ENCODE data around the gene DLG2. TPM values are rescaled to one million over a fixed set of nuclear protein-coding genes. Genes with fewer than 3 reads are reported as not detected.

Gene DLG2
- total and polyA plus RNA-seq, 4 experiments from 2014 or later: 0.78 to 2.7 (median 1.9) TPM

DNA sequence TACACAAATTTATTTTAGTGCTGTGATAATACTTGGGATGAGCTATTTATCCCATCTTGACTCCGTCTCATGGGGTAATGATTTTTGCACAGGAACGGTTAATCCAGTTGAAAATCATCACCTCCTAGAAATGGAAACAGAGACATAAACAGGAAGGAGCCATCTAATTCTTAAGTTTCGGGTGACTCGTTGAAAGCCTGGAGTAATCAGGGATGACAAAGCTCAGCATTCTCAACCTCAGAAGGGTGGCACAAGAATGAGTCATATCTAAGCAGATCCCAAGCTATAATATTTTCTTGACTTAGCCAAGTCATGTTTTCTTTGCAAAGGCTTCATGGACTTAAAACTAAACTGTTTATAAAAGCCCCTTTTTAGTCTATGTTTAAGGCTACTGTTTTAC lies 2060.2 kb downstream of the DLG2 start:
- intact Hi-C loops (cut with micrococcal nuclease): no loop called here
- ChIA-PET POLR2A (ENCODE audit: partially characterized antibody) (no interaction called here), CTCF (ENCODE audit: partially characterized antibody) (no interaction called here)
- H3K27ac ChIP-seq (ENCODE audit: low read depth, low read length): no peak overlapping the region
- H3K4me3 ChIP-seq (ENCODE audit: low read length in 2 of 2): no peak overlapping the region
- no peaks in the 10 kb centered on the region for H3K4me1 ChIP-seq (ENCODE audit: insufficient read depth, low read length)
- no peaks in the 10 kb centered on the region for H3K36me3 ChIP-seq (ENCODE audit: insufficient read depth, low read length)
- H3K9me3 ChIP-seq (ENCODE audit: control insufficient read depth in 1 of 2, low read length in 2 of 2): no peaks in the 10 kb centered on the region
- no peak for DNase-seq
- peaks cover 0 to 1% (median 0%) of the 10 kb centered on the region in 8 donors for H3K9me3 Mint-ChIP-seq
- no peak overlapping the region for H3K4me3 Mint-ChIP-seq
- H3K27ac Mint-ChIP-seq: no peak overlapping the region
- peaks cover 2 to 10% of the 10 kb centered on the region in 2 donors for H3K27me3 Mint-ChIP-seq
- no peaks in the 10 kb centered on the region for H3K4me1 Mint-ChIP-seq
- no peaks in the 10 kb centered on the region for H3K36me3 Mint-ChIP-seq
- no peaks in the 10 kb centered on the region for H3K27me3 ChIP-seq (ENCODE audit: insufficient read depth, low read length)

DNA sequence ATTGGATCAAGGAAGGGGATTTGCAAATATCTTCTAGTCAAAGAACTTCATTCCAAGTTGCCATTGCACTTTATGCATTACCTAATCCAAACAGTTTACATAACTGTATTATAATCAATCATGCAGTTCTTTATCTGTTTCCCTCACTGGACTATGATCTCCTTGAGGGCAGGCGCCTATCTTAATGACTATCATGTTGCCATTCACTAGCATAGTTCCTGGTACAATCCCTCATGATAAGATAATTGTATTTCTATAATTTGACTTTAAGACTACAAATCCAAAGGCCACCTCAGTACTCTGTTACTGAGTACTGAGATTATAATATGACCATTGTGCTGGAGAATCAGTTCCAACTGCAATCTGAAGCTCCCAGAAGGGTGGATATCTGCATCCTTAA lies 2062.3 kb downstream of the DLG2 start:
- no peaks in the 10 kb centered on the region for H3K36me3 Mint-ChIP-seq
- intact Hi-C loops (cut with micrococcal nuclease): no loop called here
- no peak overlapping the region for H3K27ac ChIP-seq (ENCODE audit: low read depth, low read length)
- no peaks in the 10 kb centered on the region for H3K4me1 Mint-ChIP-seq
- H3K4me3 ChIP-seq (ENCODE audit: low read length in 2 of 2): no peak overlapping the region
- peaks cover 0 to 3% (median 0%) of the 10 kb centered on the region in 8 donors for H3K9me3 Mint-ChIP-seq
- no peak overlapping the region for H3K27ac Mint-ChIP-seq
- CTCF ChIA-PET (ENCODE audit: partially characterized antibody): no interaction called here
- H3K9me3 ChIP-seq (ENCODE audit: control insufficient read depth in 1 of 2, low read length in 2 of 2): no peaks in the 10 kb centered on the region
- H3K36me3 ChIP-seq (ENCODE audit: insufficient read depth, low read length): no peaks in the 10 kb centered on the region
- POLR2A ChIA-PET (ENCODE audit: partially characterized antibody): no interaction called here
- DNase-seq: no peak
- H3K4me3 Mint-ChIP-seq: no peak overlapping the region
- H3K27me3 Mint-ChIP-seq: peaks cover 2 to 10% of the 10 kb centered on the region in 2 donors
- H3K4me1 ChIP-seq (ENCODE audit: insufficient read depth, low read length): no peaks in the 10 kb centered on the region
- no peaks in the 10 kb centered on the region for H3K27me3 ChIP-seq (ENCODE audit: insufficient read depth, low read length)

DNA sequence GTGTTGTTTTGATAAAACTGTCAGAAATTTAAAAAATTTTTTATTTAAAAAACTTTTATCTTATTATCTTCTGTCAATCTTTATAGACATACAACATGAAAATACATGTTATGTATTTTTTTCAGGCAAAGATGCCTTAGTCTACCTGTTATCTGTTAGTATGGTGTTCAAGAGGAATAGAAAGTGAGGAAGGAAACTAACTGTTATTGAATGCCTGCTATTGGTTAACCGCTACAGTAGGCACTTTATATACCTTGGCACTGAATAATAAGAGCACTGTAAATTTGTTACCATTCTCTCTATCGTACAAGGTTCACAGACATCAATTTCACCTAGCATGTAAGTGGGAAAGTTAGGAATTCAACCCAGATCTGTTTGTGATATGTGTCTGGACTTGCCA lies 2068.9 kb downstream of the DLG2 start:
- CTCF ChIA-PET (ENCODE audit: partially characterized antibody): no interaction called here
- peaks cover 0 to 7% (median 0%) of the 10 kb centered on the region in 8 donors for H3K9me3 Mint-ChIP-seq
- Histone ChIP-seq H3K27ac (ENCODE audit: low read depth, low read length) (no peak overlapping the region), H3K4me1 (ENCODE audit: insufficient read depth, low read length) (no peaks in the 10 kb centered on the region), H3K4me3 (ENCODE audit: low read length in 2 of 2) (no peak overlapping the region), H3K36me3 (ENCODE audit: insufficient read depth, low read length) (no peaks in the 10 kb centered on the region), H3K9me3 (ENCODE audit: control insufficient read depth in 1 of 2, low read length in 2 of 2) (no peaks in the 10 kb centered on the region), H3K27me3 (ENCODE audit: insufficient read depth, low read length) (no peaks in the 10 kb centered on the region)
- POLR2A ChIA-PET (ENCODE audit: partially characterized antibody): no interaction called here
- intact Hi-C loops (cut with micrococcal nuclease): no loop called here
- H3K36me3 Mint-ChIP-seq: no peaks in the 10 kb centered on the region
- H3K4me3 Mint-ChIP-seq: no peak overlapping the region
- no peak for DNase-seq
- H3K27ac Mint-ChIP-seq: no peak overlapping the region
- no peaks in the 10 kb centered on the region for H3K4me1 Mint-ChIP-seq
- peaks cover 0 to 2% of the 10 kb centered on the region in 2 donors for H3K27me3 Mint-ChIP-seq

DNA sequence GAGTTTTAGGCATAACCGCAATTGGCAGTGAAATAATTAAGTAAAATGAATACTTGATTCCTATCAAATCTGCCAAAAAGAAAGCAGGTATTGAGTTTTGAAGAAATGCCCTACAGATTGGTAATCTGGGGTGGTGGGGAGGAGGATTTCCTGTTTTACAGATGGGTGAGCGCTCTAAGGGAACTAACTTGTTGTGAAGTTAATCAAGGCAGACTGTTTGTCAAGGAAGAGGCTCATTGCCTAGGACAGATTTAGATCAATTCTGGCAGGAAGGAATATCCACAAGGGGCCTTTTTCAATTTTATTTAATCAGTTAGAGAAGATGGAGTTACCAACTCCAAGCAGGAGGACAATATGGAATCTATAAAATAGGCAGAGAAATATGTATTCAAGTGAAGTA lies 2069.5 kb downstream of the DLG2 start:
- no peaks in the 10 kb centered on the region for H3K4me1 Mint-ChIP-seq
- H3K27ac ChIP-seq (ENCODE audit: low read depth, low read length): no peak overlapping the region
- no peaks in the 10 kb centered on the region for H3K27me3 ChIP-seq (ENCODE audit: insufficient read depth, low read length)
- peaks cover 0 to 2% of the 10 kb centered on the region in 2 donors for H3K27me3 Mint-ChIP-seq
- no peaks in the 10 kb centered on the region for H3K36me3 ChIP-seq (ENCODE audit: insufficient read depth, low read length)
- no peak for DNase-seq
- intact Hi-C loops (cut with micrococcal nuclease): no loop called here
- H3K4me3 ChIP-seq (ENCODE audit: low read length in 2 of 2): no peak overlapping the region
- H3K9me3 Mint-ChIP-seq: peaks cover 0 to 7% (median 0%) of the 10 kb centered on the region in 8 donors
- H3K4me1 ChIP-seq (ENCODE audit: insufficient read depth, low read length): no peaks in the 10 kb centered on the region
- ChIA-PET POLR2A (ENCODE audit: partially characterized antibody) (no interaction called here), CTCF (ENCODE audit: partially characterized antibody) (no interaction called here)
- H3K36me3 Mint-ChIP-seq: no peaks in the 10 kb centered on the region
- no peak overlapping the region for H3K27ac Mint-ChIP-seq
- no peak overlapping the region for H3K4me3 Mint-ChIP-seq
- H3K9me3 ChIP-seq (ENCODE audit: control insufficient read depth in 1 of 2, low read length in 2 of 2): no peaks in the 10 kb centered on the region

DNA sequence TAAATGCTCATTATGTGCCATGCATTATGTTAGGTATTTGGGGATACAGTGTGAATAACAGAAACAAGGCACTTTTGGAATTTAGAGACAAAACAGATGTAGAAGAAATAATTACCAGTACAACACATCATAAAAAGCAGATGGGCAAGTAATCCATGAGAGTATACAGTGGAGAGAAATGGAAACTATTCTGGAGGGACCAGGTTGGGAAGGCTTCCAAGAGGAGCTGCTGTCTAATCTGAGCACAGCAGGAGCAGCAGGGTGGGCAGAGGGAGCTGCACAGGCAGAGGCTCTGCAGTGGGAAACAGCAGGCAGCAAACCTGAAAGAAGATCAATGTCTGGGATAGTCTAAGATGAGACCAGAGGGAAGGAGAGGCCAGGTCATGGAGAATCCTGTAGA lies 2072.3 kb downstream of the DLG2 start:
- Histone ChIP-seq H3K9me3 (ENCODE audit: control insufficient read depth in 1 of 2, low read length in 2 of 2) (no peaks in the 10 kb centered on the region), H3K4me3 (ENCODE audit: low read length in 2 of 2) (no peak overlapping the region), H3K36me3 (ENCODE audit: insufficient read depth, low read length) (no peaks in the 10 kb centered on the region), H3K27ac (ENCODE audit: low read depth, low read length) (no peak overlapping the region), H3K4me1 (ENCODE audit: insufficient read depth, low read length) (no peaks in the 10 kb centered on the region), H3K27me3 (ENCODE audit: insufficient read depth, low read length) (no peaks in the 10 kb centered on the region)
- ChIA-PET POLR2A (ENCODE audit: partially characterized antibody) (no interaction called here), CTCF (ENCODE audit: partially characterized antibody) (no interaction called here)
- H3K4me1 Mint-ChIP-seq: no peaks in the 10 kb centered on the region
- H3K4me3 Mint-ChIP-seq: no peak overlapping the region
- intact Hi-C loops (cut with micrococcal nuclease): no loop called here
- H3K27ac Mint-ChIP-seq: no peak overlapping the region
- DNase-seq: no peak
- peaks cover 0 to 5% (median 0%) of the 10 kb centered on the region in 8 donors for H3K9me3 Mint-ChIP-seq
- H3K36me3 Mint-ChIP-seq: no peaks in the 10 kb centered on the region
- H3K27me3 Mint-ChIP-seq: peaks cover 0 to 2% of the 10 kb centered on the region in 2 donors

DNA sequence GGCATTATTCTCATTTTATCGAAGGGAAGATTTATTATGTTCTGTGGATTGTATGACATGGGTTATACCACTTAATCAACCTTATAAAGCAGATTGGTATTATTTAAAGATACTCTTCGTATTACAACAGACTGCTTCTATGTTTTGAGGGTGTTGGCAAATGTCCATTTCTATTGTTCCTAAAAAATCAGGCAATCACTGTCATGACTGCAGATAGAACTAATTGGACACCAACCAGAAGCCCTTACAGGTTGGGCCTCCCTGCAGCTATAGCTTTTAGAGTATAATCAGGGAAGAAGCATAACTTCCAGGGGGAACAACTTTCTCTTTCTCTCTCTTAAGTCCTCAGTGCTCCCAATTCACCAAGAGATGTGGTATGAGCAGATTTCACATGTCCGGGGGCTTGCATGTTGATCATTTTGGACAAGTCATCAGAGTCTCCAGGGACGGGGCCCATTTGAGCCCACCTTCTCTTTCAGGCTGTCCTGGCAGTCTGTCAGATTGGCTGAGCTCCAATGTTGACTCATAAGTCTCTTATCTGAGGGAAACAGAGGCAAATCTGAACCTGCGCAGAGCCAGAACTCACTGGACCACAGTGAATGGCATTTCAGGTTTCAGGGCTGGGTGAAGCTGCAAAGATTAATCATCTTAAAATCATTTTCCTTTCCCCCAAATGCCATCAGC lies 2077.0 kb downstream of the DLG2 start:
- no peaks in the 10 kb centered on the region for H3K27me3 ChIP-seq (ENCODE audit: insufficient read depth, low read length)
- DNase-seq: no peak
- no peaks in the 10 kb centered on the region for H3K4me1 ChIP-seq (ENCODE audit: insufficient read depth, low read length)
- no peak overlapping the region for H3K4me3 ChIP-seq (ENCODE audit: low read length in 2 of 2)
- no peaks in the 10 kb centered on the region for H3K36me3 ChIP-seq (ENCODE audit: insufficient read depth, low read length)
- ChIA-PET CTCF (ENCODE audit: partially characterized antibody) (interaction anchor here (1.4 kb wide), 1 partner anchor 10 kb away, joined by 3 read pairs; no protein-coding TSS in a partner anchor), POLR2A (ENCODE audit: partially characterized antibody) (no interaction called here)
- no peaks in the 10 kb centered on the region for H3K4me1 Mint-ChIP-seq
- no peak overlapping the region for H3K27ac ChIP-seq (ENCODE audit: low read depth, low read length)
- no peaks in the 10 kb centered on the region for H3K36me3 Mint-ChIP-seq
- H3K27me3 Mint-ChIP-seq: peaks cover 0 to 2% of the 10 kb centered on the region in 2 donors
- H3K27ac Mint-ChIP-seq: no peak overlapping the region
- no peak overlapping the region for H3K4me3 Mint-ChIP-seq
- peaks cover 0 to 5% (median 0%) of the 10 kb centered on the region in 8 donors for H3K9me3 Mint-ChIP-seq
- no peaks in the 10 kb centered on the region for H3K9me3 ChIP-seq (ENCODE audit: control insufficient read depth in 1 of 2, low read length in 2 of 2)
- intact Hi-C loops (cut with micrococcal nuclease): no loop called here

DNA sequence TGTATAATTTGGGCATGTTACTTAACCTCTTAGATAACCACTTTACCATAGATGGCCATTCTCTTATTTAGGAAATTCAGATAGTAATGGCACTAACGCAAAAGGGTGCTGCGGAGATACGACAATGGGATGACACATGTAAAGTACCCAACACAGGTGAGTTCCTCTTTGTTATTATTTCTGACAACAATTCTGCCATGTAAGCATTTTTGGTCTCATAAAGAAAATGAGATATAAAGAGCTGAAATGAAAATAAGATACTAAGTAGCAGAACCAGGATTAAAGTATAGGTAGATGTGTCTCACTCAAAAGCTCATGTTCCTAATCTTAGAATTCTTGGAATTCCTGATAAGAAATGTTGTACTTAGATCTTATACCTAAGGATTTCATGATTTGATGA lies 2080.8 kb downstream of the DLG2 start:
- Histone ChIP-seq H3K9me3 (ENCODE audit: control insufficient read depth in 1 of 2, low read length in 2 of 2) (no peaks in the 10 kb centered on the region), H3K27me3 (ENCODE audit: insufficient read depth, low read length) (no peaks in the 10 kb centered on the region), H3K4me1 (ENCODE audit: insufficient read depth, low read length) (no peaks in the 10 kb centered on the region), H3K27ac (ENCODE audit: low read depth, low read length) (no peak overlapping the region), H3K36me3 (ENCODE audit: insufficient read depth, low read length) (no peaks in the 10 kb centered on the region), H3K4me3 (ENCODE audit: low read length in 2 of 2) (no peak overlapping the region)
- no peaks in the 10 kb centered on the region for H3K4me1 Mint-ChIP-seq
- H3K27me3 Mint-ChIP-seq: peaks cover 0 to 2% of the 10 kb centered on the region in 2 donors
- H3K36me3 Mint-ChIP-seq: no peaks in the 10 kb centered on the region
- H3K27ac Mint-ChIP-seq: no peak overlapping the region
- peaks cover 0 to 2% (median 0%) of the 10 kb centered on the region in 8 donors for H3K9me3 Mint-ChIP-seq
- intact Hi-C loops (cut with micrococcal nuclease): no loop called here
- POLR2A ChIA-PET (ENCODE audit: partially characterized antibody): no interaction called here
- CTCF ChIA-PET (ENCODE audit: partially characterized antibody): no interaction called here
- no peak overlapping the region for H3K4me3 Mint-ChIP-seq
- DNase-seq: no peak

All from CD4-positive, alpha-beta memory T cell (primary cell).